ENCODE data around the gene HPSE2. TPM values are rescaled to one million over a fixed set of nuclear protein-coding genes. Genes with fewer than 3 reads are reported as not detected.
A peak's percentile ranks its signal among the peaks of the same experiment; 100 is the strongest.

HPSE2 gene
- total and polyA plus RNA-seq, 2 of the 8 experiments (the other 6 are each of a cell fraction or from before 2014, with no cell fraction given): 0.41 to 0.58 TPM

- Histone ChIP-seq H3K4me1 (replicated peaks in 1 of 4; ENCODE audit: control insufficient read depth in 3 of 4, insufficient read depth in 4 of 4, low read length in 3 of 4) (peaks cover 0 to 15% (median 9%) of the 10 kb centered on the region in 4 experiments; a peak in 4 of 7 replicates), H2AFZ (ENCODE audit: low read length) (no peak overlapping the region), H2BK5ac (ENCODE audit: low read depth, low read length) (peak overlapping the region; percentile 69; the same call in 1 of the 2 replicates), H4K20me1 (replicated peaks in 1 of 2; ENCODE audit: control insufficient read depth in 1 of 2, insufficient read depth in 2 of 2, low read length in 2 of 2) (no peaks in the 10 kb centered on the region), H3K9me3 (ENCODE audit: insufficient read depth in 2 of 2, low read depth in 1 of 2, low read length in 1 of 2) (no peaks in the 10 kb centered on the region), H2BK15ac (ENCODE audit: low read length) (peak overlapping the region; percentile 55; the same call in 1 of the 2 replicates), H3K9ac (replicated peaks in 1 of 4; ENCODE audit: extremely low read depth in 1 of 4, low read depth in 3 of 4, low read length in 3 of 4) (no peak overlapping the region), H3K4me3 (ENCODE audit: extremely low read depth in 1 of 4, insufficient read depth in 2 of 4, low read depth in 3 of 4, low read length in 4 of 4) (no peak overlapping the region), H3K23me2 (ENCODE audit: low read depth, low read length) (no peaks in the 10 kb centered on the region), H2BK120ac (replicated peaks; ENCODE audit: low read depth, low read length) (peak overlapping the region; percentile 60), H3K27ac (ENCODE audit: low read depth, low read length) (no peak overlapping the region), H3K23ac (ENCODE audit: insufficient read length) (no peak overlapping the region), H3K56ac (replicated peaks; ENCODE audit: insufficient read length, low read depth, low read length) (no peak overlapping the region), H3K79me1 (ENCODE audit: low read depth, low read length) (no peaks in the 10 kb centered on the region), H3K18ac (ENCODE audit: extremely low read depth, low read length) (no peak overlapping the region), H3K79me2 (ENCODE audit: control insufficient read depth in 1 of 2, insufficient read depth in 2 of 2, low read length in 2 of 2) (no peaks in the 10 kb centered on the region), H3K27me3 (replicated peaks in 1 of 4; ENCODE audit: control insufficient read depth in 3 of 4, extremely low read depth in 1 of 4, insufficient read depth in 3 of 4, low read length in 3 of 4) (no peaks in the 10 kb centered on the region), H2BK12ac (ENCODE audit: low read depth, low read length) (no peak overlapping the region), H2AK5ac (ENCODE audit: low read depth, low read length) (no peak overlapping the region), H3K4ac (replicated peaks; ENCODE audit: insufficient read length, low read depth, low read length) (no peak overlapping the region), H3K4me2 (ENCODE audit: insufficient read depth in 1 of 2, low read depth in 2 of 2, low read length in 2 of 2) (no peak overlapping the region), H3K36me3 (ENCODE audit: control insufficient read depth in 2 of 4, insufficient read depth in 4 of 4, low read length in 3 of 4) (no peaks in the 10 kb centered on the region), H4K5ac (ENCODE audit: insufficient read length, low read depth, low read length) (no peak overlapping the region), H4K8ac (ENCODE audit: extremely low read depth, insufficient read depth, low read length) (no peak overlapping the region), H2BK20ac (ENCODE audit: low read length) (no peak overlapping the region; the same call in 1 of the 2 replicates), H4K91ac (replicated peaks; ENCODE audit: insufficient read length, low read length) (peak overlapping the region; percentile 22), H3K14ac (ENCODE audit: insufficient read length) (no peak overlapping the region)
- ChIA-PET POLR2A (ENCODE audit: partially characterized antibody) (no interaction called here), CTCF (ENCODE audit: partially characterized antibody) (interaction anchor here (0.5 kb wide), 1 partner anchor 1361 kb away, joined by 3 read pairs; no protein-coding TSS in a partner anchor)
- 50% methylated on average over 1 of the region's 1 CpG; no CpG with 5 or more reads in 1 of the 2 experiments for WGBS, 2 experiments (ENCODE audit: extremely low coverage in 1 of 2, insufficient coverage in 1 of 2, insufficient read length in 1 of 2, insufficient replicate concordance in 2 of 2, low coverage in 1 of 2, low lambda C conversion rate in 2 of 2, missing lambda C conversion rate in 1 of 2)
- TF ChIP-seq BRCA1 (IDR thresholded peaks at IDR 0.05; ENCODE audit: low read depth, low read length) (no peak), RAD21 (IDR thresholded peaks at IDR 0.05 in 1 of 2, conservative IDR thresholded peaks at IDR 0.05 in 1 of 2; ENCODE audit: low read depth in 2 of 2, low read length in 2 of 2) (peak; percentile 2 to 24; a peak in 1 of 4 replicates), SUZ12 (IDR thresholded peaks at IDR 0.05; ENCODE audit: low read length) (no peak), E2F6 (IDR thresholded peaks at IDR 0.05) (no peak)
- DNase-seq (ENCODE audit: low read depth in 1 of 2, low spot score in 2 of 2) (peak in 1 of 2 experiments; percentile 48), FAIRE-seq (peak; percentile 13)
Observed at GRCh38 chr10:98621630-98622029, 614.0 kb downstream of the HPSE2 start.

All from H1 (cell line).